ENCODE measurements around the gene ARHGAP19. TPM values are rescaled to one million over a fixed set of nuclear protein-coding genes. Genes with fewer than 3 reads are reported as not detected.

Gene ARHGAP19
- total and polyA plus RNA-seq, 2 donors (not counting 1 experiment from before 2014, with no cell fraction given), result 5.6 to 7.4 TPM

DNA sequence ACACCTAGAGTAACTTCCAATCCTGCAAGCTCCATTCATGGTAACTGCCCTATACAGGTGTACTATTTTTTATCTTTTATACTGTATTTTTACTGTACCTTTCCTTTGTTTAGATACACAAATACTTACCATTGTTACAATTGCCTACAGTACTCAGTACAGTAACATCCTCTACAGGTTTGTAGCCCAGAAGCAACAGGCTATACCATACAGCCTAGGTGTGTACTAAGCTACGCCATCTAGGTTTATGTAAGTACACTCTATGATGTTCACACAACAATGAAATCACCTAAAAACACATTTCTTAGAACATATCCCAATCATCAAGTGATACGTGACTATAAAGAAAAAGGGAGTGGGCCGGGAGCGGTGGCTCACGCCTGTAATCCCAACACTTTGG is 53.6 kb downstream of the ARHGAP19 start:
- Histone ChIP-seq H3K9me3 (ENCODE audit: control insufficient read depth, insufficient read depth, low read depth, low read length) (no peaks in the 10 kb centered on the region), H4K20me1 (ENCODE audit: control insufficient read depth, extremely low read depth, insufficient read depth, low read length) (no peaks in the 10 kb centered on the region), H2AFZ (ENCODE audit: low read length) (no peak overlapping the region), H3K79me2 (ENCODE audit: control insufficient read depth, insufficient read depth, low read length) (no peaks in the 10 kb centered on the region), H3K4me3 (replicated peaks in 1 of 4; ENCODE audit: control extremely low read depth in 1 of 4, insufficient read depth in 1 of 4, low read depth in 3 of 4, low read length in 4 of 4) (no peak overlapping the region), H3K4me2 (ENCODE audit: extremely low read depth, insufficient read depth, low read length) (no peak overlapping the region), H3K9ac (ENCODE audit: insufficient read depth, low read length) (no peak overlapping the region), H3K4me1 (ENCODE audit: control insufficient read depth, extremely low read depth, insufficient read depth, low read length) (no peaks in the 10 kb centered on the region), H3K27me3 (ENCODE audit: control insufficient read depth, insufficient read depth, low read length) (no peaks in the 10 kb centered on the region), H3K27ac (ENCODE audit: insufficient read depth, low read length) (no peak overlapping the region), H3K36me3 (ENCODE audit: control insufficient read depth, insufficient read depth, low read length) (no peaks in the 10 kb centered on the region)
- DNase-seq (ENCODE audit: low read depth in 2 of 2), result no peak
- TF ChIP-seq EZH2 (IDR thresholded peaks at IDR 0.05; ENCODE audit: low read length, missing control alignments), result no peak
- TF ChIP-seq, protein P1, sequence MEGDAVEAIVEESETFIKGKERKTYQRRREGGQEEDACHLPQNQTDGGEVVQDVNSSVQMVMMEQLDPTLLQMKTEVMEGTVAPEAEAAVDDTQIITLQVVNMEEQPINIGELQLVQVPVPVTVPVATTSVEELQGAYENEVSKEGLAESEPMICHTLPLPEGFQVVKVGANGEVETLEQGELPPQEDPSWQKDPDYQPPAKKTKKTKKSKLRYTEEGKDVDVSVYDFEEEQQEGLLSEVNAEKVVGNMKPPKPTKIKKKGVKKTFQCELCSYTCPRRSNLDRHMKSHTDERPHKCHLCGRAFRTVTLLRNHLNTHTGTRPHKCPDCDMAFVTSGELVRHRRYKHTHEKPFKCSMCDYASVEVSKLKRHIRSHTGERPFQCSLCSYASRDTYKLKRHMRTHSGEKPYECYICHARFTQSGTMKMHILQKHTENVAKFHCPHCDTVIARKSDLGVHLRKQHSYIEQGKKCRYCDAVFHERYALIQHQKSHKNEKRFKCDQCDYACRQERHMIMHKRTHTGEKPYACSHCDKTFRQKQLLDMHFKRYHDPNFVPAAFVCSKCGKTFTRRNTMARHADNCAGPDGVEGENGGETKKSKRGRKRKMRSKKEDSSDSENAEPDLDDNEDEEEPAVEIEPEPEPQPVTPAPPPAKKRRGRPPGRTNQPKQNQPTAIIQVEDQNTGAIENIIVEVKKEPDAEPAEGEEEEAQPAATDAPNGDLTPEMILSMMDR (conservative IDR thresholded peaks at IDR 0.05 in 1 of 2, IDR thresholded peaks at IDR 0.05 in 1 of 2; ENCODE audit: low read depth in 1 of 2, low read length in 2 of 2), result no peak

DNA sequence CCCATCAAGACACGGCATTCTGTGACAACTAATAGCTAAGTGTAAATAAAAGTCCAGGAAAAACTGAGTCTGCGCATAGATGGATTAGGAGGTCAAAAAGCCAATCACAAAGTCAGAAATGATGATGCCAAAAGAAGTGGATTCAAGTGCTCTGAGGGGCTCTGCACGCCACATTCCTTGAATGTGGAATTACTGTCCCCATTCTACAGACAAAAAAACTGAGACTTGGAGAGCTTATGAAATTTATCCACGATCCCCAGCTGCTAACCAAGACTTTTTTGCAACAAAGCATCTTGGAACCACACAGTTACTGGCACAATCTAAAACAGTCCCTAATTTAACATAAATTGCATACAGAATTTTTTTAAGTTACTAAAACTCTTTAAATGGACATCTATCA is 57.1 kb downstream of the ARHGAP19 start:
- H3K4me2 ChIP-seq (ENCODE audit: extremely low read depth, insufficient read depth, low read length), result no peak overlapping the region
- no peaks in the 10 kb centered on the region for H3K4me1 ChIP-seq (ENCODE audit: control insufficient read depth, extremely low read depth, insufficient read depth, low read length)
- no peaks in the 10 kb centered on the region for H3K9me3 ChIP-seq (ENCODE audit: control insufficient read depth, insufficient read depth, low read depth, low read length)
- no peak overlapping the region for H3K4me3 ChIP-seq (replicated peaks in 1 of 4; ENCODE audit: control extremely low read depth in 1 of 4, insufficient read depth in 1 of 4, low read depth in 3 of 4, low read length in 4 of 4)
- DNase-seq (ENCODE audit: low read depth in 2 of 2), result no peak
- H4K20me1 ChIP-seq (ENCODE audit: control insufficient read depth, extremely low read depth, insufficient read depth, low read length), result no peaks in the 10 kb centered on the region
- no peak for TF ChIP-seq EZH2 (IDR thresholded peaks at IDR 0.05; ENCODE audit: low read length, missing control alignments)
- TF ChIP-seq, protein P1 (conservative IDR thresholded peaks at IDR 0.05 in 1 of 2, IDR thresholded peaks at IDR 0.05 in 1 of 2; ENCODE audit: low read depth in 1 of 2, low read length in 2 of 2), result no peak
- H3K27ac ChIP-seq (ENCODE audit: insufficient read depth, low read length), result no peak overlapping the region
- no peak overlapping the region for H3K9ac ChIP-seq (ENCODE audit: insufficient read depth, low read length)
- H3K79me2 ChIP-seq (ENCODE audit: control insufficient read depth, insufficient read depth, low read length), result no peaks in the 10 kb centered on the region
- H3K27me3 ChIP-seq (ENCODE audit: control insufficient read depth, insufficient read depth, low read length), result no peaks in the 10 kb centered on the region
- H3K36me3 ChIP-seq (ENCODE audit: control insufficient read depth, insufficient read depth, low read length), result no peaks in the 10 kb centered on the region
- no peak overlapping the region for H2AFZ ChIP-seq (ENCODE audit: low read length)

DNA sequence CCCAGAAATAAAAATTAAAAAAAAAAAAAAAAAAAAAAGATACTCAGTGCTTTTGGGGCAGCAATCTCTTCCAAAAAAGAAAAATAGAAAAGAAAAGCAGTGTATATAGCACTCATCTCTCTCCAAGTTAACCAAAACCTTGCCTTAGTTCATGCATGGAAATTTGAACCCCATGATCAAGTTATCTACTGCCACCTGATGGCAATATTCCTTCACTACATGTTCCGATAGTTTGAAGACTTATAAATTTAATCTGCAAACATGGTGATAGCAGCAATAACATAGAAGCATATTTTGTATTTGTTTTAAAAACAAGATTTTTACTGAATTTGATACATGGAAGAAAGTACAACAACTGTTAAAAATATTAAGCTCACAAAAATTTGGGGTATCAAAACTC is 58.0 kb downstream of the ARHGAP19 start:
- TF ChIP-seq, protein P1 (conservative IDR thresholded peaks at IDR 0.05 in 1 of 2, IDR thresholded peaks at IDR 0.05 in 1 of 2; ENCODE audit: low read depth in 1 of 2, low read length in 2 of 2), result peak; percentile 48 to 72
- TF ChIP-seq EZH2 (IDR thresholded peaks at IDR 0.05; ENCODE audit: low read length, missing control alignments), result no peak
- no peak overlapping the region for H3K27ac ChIP-seq (ENCODE audit: insufficient read depth, low read length)
- no peaks in the 10 kb centered on the region for H3K36me3 ChIP-seq (ENCODE audit: control insufficient read depth, insufficient read depth, low read length)
- H3K9me3 ChIP-seq (ENCODE audit: control insufficient read depth, insufficient read depth, low read depth, low read length), result no peaks in the 10 kb centered on the region
- no peak overlapping the region for H3K4me2 ChIP-seq (ENCODE audit: extremely low read depth, insufficient read depth, low read length)
- H3K79me2 ChIP-seq (ENCODE audit: control insufficient read depth, insufficient read depth, low read length), result no peaks in the 10 kb centered on the region
- H3K4me3 ChIP-seq (replicated peaks in 1 of 4; ENCODE audit: control extremely low read depth in 1 of 4, insufficient read depth in 1 of 4, low read depth in 3 of 4, low read length in 4 of 4), result no peak overlapping the region
- H2AFZ ChIP-seq (ENCODE audit: low read length), result no peak overlapping the region
- peak; percentile 33 to 67 for DNase-seq (ENCODE audit: low read depth in 2 of 2)
- no peaks in the 10 kb centered on the region for H3K27me3 ChIP-seq (ENCODE audit: control insufficient read depth, insufficient read depth, low read length)
- no peak overlapping the region for H3K9ac ChIP-seq (ENCODE audit: insufficient read depth, low read length)
- no peaks in the 10 kb centered on the region for H3K4me1 ChIP-seq (ENCODE audit: control insufficient read depth, extremely low read depth, insufficient read depth, low read length)
- no peaks in the 10 kb centered on the region for H4K20me1 ChIP-seq (ENCODE audit: control insufficient read depth, extremely low read depth, insufficient read depth, low read length)
